ENCODE measurements around the gene MRTFB.

MRTFB gene

GRCh38 chr16:14223632-14224031, 152.5 kb downstream of the MRTFB start:
- TF ChIP-seq CTCF (IDR thresholded peaks at IDR 0.05; ENCODE audit: borderline replicate concordance, extremely low read depth, low read length, poor library complexity, severe bottlenecking): no peak
- TF ChIP-seq EZH2 (IDR thresholded peaks at IDR 0.05; ENCODE audit: borderline replicate concordance, low read depth, low read length, severe bottlenecking): no peak
- H4K20me1 ChIP-seq (ENCODE audit: insufficient read depth, low read length): no peaks in the 10 kb centered on the region
- peaks cover 40% of the 10 kb centered on the region for H3K36me3 ChIP-seq (ENCODE audit: insufficient read depth, low read length)
- no peak overlapping the region for H3K4me2 ChIP-seq (ENCODE audit: insufficient read depth, low read length)
- no peak overlapping the region for H3K9ac ChIP-seq (ENCODE audit: low read depth, low read length)
- no peaks in the 10 kb centered on the region for H3K27me3 ChIP-seq (ENCODE audit: insufficient read depth, low read length, poor library complexity)
- H3K79me2 ChIP-seq (ENCODE audit: insufficient read depth, low read length): no peaks in the 10 kb centered on the region
- H3K4me1 ChIP-seq (ENCODE audit: insufficient read depth, low read length): no peaks in the 10 kb centered on the region
- DNase-seq: no peak
- H3K27ac ChIP-seq (ENCODE audit: low read length): no peak overlapping the region
- no peak overlapping the region for H3K4me3 ChIP-seq (ENCODE audit: low read depth in 1 of 2, low read length in 2 of 2)
- H3K9me3 ChIP-seq (ENCODE audit: insufficient read depth, low read length, severe bottlenecking): no peaks in the 10 kb centered on the region
- ATAC-seq (ENCODE audit: insufficient read depth, low read depth): no peak
- no peak overlapping the region for H2AFZ ChIP-seq (ENCODE audit: low read depth, low read length)

- peaks cover 25% of the 10 kb centered on the region for H3K36me3 ChIP-seq (ENCODE audit: insufficient read depth, low read length)
- no peaks in the 10 kb centered on the region for H3K4me1 ChIP-seq (ENCODE audit: insufficient read depth, low read length)
- H3K9me3 ChIP-seq (ENCODE audit: insufficient read depth, low read length, severe bottlenecking): no peaks in the 10 kb centered on the region
- no peak for ATAC-seq (ENCODE audit: insufficient read depth, low read depth)
- no peak overlapping the region for H2AFZ ChIP-seq (ENCODE audit: low read depth, low read length)
- H3K4me3 ChIP-seq (ENCODE audit: low read depth in 1 of 2, low read length in 2 of 2): no peak overlapping the region
- TF ChIP-seq EZH2 (IDR thresholded peaks at IDR 0.05; ENCODE audit: borderline replicate concordance, low read depth, low read length, severe bottlenecking): no peak
- no peak for TF ChIP-seq CTCF (IDR thresholded peaks at IDR 0.05; ENCODE audit: borderline replicate concordance, extremely low read depth, low read length, poor library complexity, severe bottlenecking)
- DNase-seq: no peak
- no peaks in the 10 kb centered on the region for H3K79me2 ChIP-seq (ENCODE audit: insufficient read depth, low read length)
- no peaks in the 10 kb centered on the region for H3K27me3 ChIP-seq (ENCODE audit: insufficient read depth, low read length, poor library complexity)
- H4K20me1 ChIP-seq (ENCODE audit: insufficient read depth, low read length): no peaks in the 10 kb centered on the region
- H3K9ac ChIP-seq (ENCODE audit: low read depth, low read length): no peak overlapping the region
- no peak overlapping the region for H3K27ac ChIP-seq (ENCODE audit: low read length)
- no peak overlapping the region for H3K4me2 ChIP-seq (ENCODE audit: insufficient read depth, low read length)
These were observed 154.3 kb downstream of the MRTFB start for GRCh38 chr16:14225457-14225856.

- Histone ChIP-seq H3K9me3 (ENCODE audit: insufficient read depth, low read length, severe bottlenecking) (no peaks in the 10 kb centered on the region), H2AFZ (ENCODE audit: low read depth, low read length) (no peak overlapping the region), H4K20me1 (ENCODE audit: insufficient read depth, low read length) (no peaks in the 10 kb centered on the region), H3K36me3 (ENCODE audit: insufficient read depth, low read length) (peaks cover 18% of the 10 kb centered on the region; the same call in 1 of the 2 replicates), H3K4me3 (ENCODE audit: low read depth in 1 of 2, low read length in 2 of 2) (no peak overlapping the region), H3K4me1 (ENCODE audit: insufficient read depth, low read length) (no peaks in the 10 kb centered on the region), H3K79me2 (ENCODE audit: insufficient read depth, low read length) (no peaks in the 10 kb centered on the region), H3K9ac (ENCODE audit: low read depth, low read length) (no peak overlapping the region), H3K27ac (ENCODE audit: low read length) (no peak overlapping the region), H3K27me3 (ENCODE audit: insufficient read depth, low read length, poor library complexity) (no peaks in the 10 kb centered on the region), H3K4me2 (ENCODE audit: insufficient read depth, low read length) (no peak overlapping the region)
- ATAC-seq (ENCODE audit: insufficient read depth, low read depth) (no peak), DNase-seq (no peak)
- TF ChIP-seq EZH2 (IDR thresholded peaks at IDR 0.05; ENCODE audit: borderline replicate concordance, low read depth, low read length, severe bottlenecking): no peak
- no peak for TF ChIP-seq CTCF (IDR thresholded peaks at IDR 0.05; ENCODE audit: borderline replicate concordance, extremely low read depth, low read length, poor library complexity, severe bottlenecking)
These were observed 161.2 kb downstream of the MRTFB start for GRCh38 chr16:14232106-14232864.
